ENCODE data around the gene ANKS1B.

The ANKS1B gene

DNA sequence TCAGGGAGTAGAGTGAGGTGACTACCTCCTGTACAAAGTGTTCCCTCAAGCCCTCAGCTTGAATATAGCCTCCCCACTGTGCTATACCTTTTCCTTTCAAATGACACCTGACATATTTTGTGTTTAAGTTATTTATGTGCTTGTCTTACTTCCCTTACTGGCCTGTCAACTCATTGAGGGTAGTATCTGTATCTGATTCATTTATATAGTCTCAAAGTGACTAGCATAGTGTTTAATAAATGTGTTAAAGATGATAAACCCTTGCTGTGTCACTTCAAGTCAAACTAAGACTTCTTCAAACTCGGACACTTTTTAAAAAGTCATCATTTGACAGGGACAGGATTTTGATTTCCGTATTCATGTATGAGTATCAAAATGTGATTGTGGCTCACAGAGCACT is 1287.5 kb downstream of the ANKS1B start:
- no peak for DNase-seq (ENCODE audit: low spot score)
- FAIRE-seq, result no peak

DNA sequence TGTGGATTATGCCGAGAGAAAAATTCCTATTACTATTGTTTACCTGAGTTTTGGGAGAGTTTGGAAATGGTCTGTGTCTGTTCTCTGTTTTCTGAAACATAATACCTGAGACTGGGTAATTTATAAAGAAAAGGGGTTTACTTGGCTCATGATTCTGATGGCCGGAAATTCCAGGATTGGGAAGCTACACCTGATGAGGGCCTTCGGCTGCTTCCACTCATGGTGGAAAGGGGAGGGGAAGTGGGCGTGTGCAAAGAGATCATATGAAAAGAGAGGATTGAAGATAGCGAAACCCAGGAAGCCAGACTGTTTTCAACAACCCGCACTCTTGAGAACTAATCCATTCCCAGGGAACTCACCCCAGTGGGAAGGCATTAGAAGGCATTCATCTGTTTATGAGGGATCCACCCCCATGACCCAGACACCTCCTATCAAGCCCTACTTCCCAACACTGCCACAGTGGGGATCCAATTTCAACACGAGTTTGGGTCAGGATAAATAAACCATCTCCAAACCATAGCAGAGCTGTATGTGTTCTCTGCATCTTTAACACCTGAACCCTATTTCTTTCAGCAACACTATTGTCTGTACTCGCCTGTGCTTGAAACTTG is 1288.6 kb downstream of the ANKS1B start:
- DNase-seq (ENCODE audit: low spot score) (no peak), FAIRE-seq (no peak)

- no peak for FAIRE-seq
- DNase-seq (ENCODE audit: low spot score), result no peak
These were observed 1293.4 kb downstream of the ANKS1B start for GRCh38 chr12:98691351-98691750.

DNA sequence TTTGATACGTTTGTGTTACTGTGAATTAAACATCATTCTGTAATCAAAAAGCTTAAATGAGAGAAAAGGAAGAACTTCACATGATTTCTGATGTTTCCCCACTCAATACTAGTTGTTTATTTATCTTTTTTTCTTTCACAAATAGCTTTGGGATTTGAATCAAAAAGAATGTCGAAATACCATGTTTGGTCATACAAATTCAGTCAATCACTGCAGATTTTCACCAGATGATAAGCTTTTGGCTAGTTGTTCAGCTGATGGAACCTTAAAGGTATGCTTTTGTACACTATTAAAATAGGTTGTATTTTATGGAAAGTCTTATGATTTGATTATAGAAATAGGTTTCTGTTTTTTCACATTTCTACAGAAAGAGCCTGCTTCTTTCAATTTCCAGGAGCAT is 1298.1 kb downstream of the ANKS1B start:
- FAIRE-seq (no peak), DNase-seq (ENCODE audit: low spot score) (no peak)

Measured in urothelium cell line (cell line).